Endothelial cell of hepatic sinusoid (primary cell): Measurements from ENCODE around the gene A2M.

Experiments
- in situ Hi-C: cut with HindIII; loops from 2 replicates; pipeline ENCODE4 v1.10.0; 2017; ENCODE audit warnings: low sequenced_read_pairs

Gene A2M

GRCh38 chr12:9043766-9044165, 72.0 kb downstream of the A2M start:
- in situ Hi-C loops = no loop called here

- in situ Hi-C loops = no loop called here
These were observed 74.4 kb downstream of the A2M start for GRCh38 chr12:9041321-9041720.

- in situ Hi-C loops = no loop called here
These were observed 75.1 kb downstream of the A2M start for GRCh38 chr12:9040484-9041186.

GRCh38 chr12:9039397-9039977, 76.2 kb downstream of the A2M start:
- in situ Hi-C loops = no loop called here

GRCh38 chr12:9037431-9037830, 78.3 kb downstream of the A2M start:
- in situ Hi-C loops = no loop called here

- in situ Hi-C loops = no loop called here
These were observed 79.5 kb downstream of the A2M start for GRCh38 chr12:9036227-9036626.

GRCh38 chr12:9034095-9034494, 81.6 kb downstream of the A2M start:
- in situ Hi-C loops = no loop called here

- in situ Hi-C loops = no loop called here
These were observed 82.3 kb downstream of the A2M start for GRCh38 chr12:9033265-9033887.

GRCh38 chr12:9032202-9032964, 83.3 kb downstream of the A2M start:
- in situ Hi-C loops = no loop called here

- in situ Hi-C loops = no loop called here
These were observed 84.9 kb downstream of the A2M start for GRCh38 chr12:9030776-9031175.

- in situ Hi-C loops = no loop called here
These were observed 88.3 kb downstream of the A2M start for GRCh38 chr12:9027161-9028059.

GRCh38 chr12:9024512-9024911, 91.2 kb downstream of the A2M start:
- in situ Hi-C loops = no loop called here

- in situ Hi-C loops = no loop called here
These were observed 93.1 kb downstream of the A2M start for GRCh38 chr12:9022592-9022991.
